ENCODE measurements around the gene ATP6V1C2. TPM values are rescaled to one million over a fixed set of nuclear protein-coding genes. Genes with fewer than 3 reads are reported as not detected.

Gene ATP6V1C2
- polyA plus RNA-seq, 2 of the 4 experiments (the other 2 are of a cell fraction) = 0.08 to 0.14 TPM

DNA sequence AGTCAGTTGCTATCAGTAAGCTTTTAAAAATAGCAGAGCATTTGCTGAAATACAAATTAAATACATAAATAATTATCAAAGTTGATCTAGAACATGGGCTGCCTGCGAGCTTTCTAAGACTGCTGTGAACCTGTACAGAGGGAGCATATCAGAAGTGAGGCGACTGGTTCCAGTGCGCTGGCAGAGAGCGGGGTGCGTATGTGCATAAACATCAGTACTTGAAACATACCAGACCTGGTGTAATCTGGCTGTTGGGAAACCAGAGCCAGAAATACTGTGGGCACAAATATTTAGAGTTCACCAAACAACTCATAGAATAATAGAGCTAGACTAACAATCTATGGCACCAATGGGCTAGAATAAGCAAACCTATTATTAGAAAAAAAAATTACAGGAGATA lies 63.8 kb downstream of the ATP6V1C2 start (continued):
- TF ChIP-seq, protein P1, sequence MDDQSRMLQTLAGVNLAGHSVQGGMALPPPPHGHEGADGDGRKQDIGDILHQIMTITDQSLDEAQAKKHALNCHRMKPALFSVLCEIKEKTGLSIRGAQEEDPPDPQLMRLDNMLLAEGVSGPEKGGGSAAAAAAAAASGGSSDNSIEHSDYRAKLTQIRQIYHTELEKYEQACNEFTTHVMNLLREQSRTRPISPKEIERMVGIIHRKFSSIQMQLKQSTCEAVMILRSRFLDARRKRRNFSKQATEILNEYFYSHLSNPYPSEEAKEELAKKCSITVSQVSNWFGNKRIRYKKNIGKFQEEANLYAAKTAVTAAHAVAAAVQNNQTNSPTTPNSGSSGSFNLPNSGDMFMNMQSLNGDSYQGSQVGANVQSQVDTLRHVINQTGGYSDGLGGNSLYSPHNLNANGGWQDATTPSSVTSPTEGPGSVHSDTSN (IDR thresholded peaks at IDR 0.05) = no peak
- TF ChIP-seq RCOR1 (IDR thresholded peaks at IDR 0.05; ENCODE audit: low read depth, low read length) (no peak), HOXA7 (CRISPR knock-in tag; IDR thresholded peaks at IDR 0.05) (no peak), NPAS2 (CRISPR knock-in tag; IDR thresholded peaks at IDR 0.05; ENCODE audit: borderline replicate concordance) (no peak), RNF2 (IDR thresholded peaks at IDR 0.05; ENCODE audit: borderline replicate concordance, low read depth) (no peak), KDM5A (IDR thresholded peaks at IDR 0.05) (no peak), CHD2 (IDR thresholded peaks at IDR 0.05; ENCODE audit: low read length, partially characterized antibody) (no peak), FOSB (CRISPR knock-in tag; IDR thresholded peaks at IDR 0.05) (no peak)

DNA sequence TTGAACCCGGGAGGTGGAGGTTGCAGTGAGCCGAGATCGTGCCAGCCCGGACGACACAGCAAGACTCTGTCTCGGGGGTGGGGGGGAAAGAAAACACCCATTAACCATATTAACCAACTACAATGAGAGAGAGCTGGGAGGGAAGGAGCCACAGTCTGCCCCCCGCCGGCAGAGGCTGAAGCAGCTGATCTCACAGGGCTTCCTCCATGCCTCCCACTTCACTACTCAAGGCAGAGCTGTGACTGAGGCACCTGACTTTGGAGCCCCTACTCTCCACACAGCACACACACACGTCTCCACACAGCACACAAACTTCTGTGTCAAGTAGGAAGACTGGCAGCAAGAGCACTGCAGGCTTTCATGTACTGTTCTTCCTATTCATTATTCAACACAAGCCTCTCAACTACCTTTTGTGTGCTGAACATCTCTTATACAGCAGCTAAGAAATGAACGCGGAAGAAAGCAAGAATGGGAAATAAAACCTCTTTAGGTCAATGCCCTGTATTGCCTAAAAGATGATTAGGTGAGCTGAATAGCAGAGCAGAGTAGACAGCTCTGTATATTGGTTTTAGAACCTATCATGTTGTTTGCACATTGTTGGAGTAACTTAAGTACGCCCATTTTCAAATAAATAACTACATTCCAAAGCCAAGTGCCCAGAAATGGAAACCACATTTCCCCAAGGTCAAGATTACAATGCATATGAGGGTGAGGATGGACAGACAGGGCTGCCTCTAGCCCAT lies 65.0 kb downstream of the ATP6V1C2 start:
- CTCF ChIA-PET = interaction anchor here (0.7 to 1.6 kb wide), 2 partner anchors 15 to 178 kb away, joined by 3 to 4 read pairs; no protein-coding TSS in a partner anchor
- WGBS (ENCODE audit: missing lambda C conversion rate) = 93% methylated on average over 12 of the region's 12 CpGs
- FAIRE-seq = no peak

DNA sequence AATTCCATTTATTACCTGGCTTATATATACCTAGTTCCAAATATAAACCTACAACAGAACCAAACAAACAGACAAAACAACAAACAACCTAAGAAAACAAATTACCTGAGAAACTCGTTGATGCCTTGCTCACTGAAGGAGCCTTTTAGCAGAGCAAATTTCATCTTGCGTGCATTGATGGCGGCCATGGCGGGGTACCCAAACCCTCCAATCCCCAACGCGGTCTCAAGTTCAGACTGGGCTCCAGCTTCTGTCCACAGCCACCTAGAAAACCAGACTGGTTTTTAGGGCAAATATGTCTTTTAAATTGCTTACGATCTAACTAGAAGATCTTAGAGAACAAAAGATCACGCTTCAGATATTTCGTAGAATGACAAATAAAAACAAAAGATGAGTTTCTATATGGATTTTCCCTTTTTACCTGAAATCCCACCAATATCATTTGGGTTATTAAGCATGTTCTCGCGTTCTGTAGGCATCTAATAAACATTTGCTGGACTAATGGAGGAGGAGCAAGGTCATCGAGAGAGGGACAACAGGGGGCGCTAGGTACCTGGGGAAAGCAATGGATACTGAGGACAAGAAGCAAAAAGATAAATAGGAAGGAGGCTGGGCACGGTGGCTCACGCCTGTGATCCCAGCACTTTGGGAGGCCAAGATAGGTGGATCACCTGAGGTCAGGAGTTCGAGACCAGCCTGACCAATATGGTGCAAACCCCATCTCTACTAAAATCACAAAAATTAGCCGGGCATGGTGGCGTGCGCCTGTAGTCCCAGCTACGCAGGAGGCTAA lies 65.9 kb downstream of the ATP6V1C2 start:
- 89% methylated on average over 20 of the region's 20 CpGs for WGBS (ENCODE audit: missing lambda C conversion rate)
- no peak overlapping the region for H3K4me2 ChIP-seq
- no peak overlapping the region for H3K4me3 ChIP-seq
- no peaks in the 10 kb centered on the region for H3K9me3 ChIP-seq
- H3K27ac ChIP-seq = no peak overlapping the region
- ATAC-seq (peak in 1 of 2 experiments; percentile 63; a peak in 3 of 6 replicates), FAIRE-seq (no peak), DNase-seq (ENCODE audit: low read depth in 1 of 2, low spot score in 1 of 2) (peak in 1 of 2 experiments; percentile 50)
- TF ChIP-seq ESRRA (IDR thresholded peaks at IDR 0.05; ENCODE audit: borderline replicate concordance, low read length) = no peak
- TF ChIP-seq ZC3H11A (IDR thresholded peaks at IDR 0.05) = no peak
- TF ChIP-seq RAD21 (conservative IDR thresholded peaks at IDR 0.05 in 1 of 2, IDR thresholded peaks at IDR 0.05 in 1 of 2) = peak in 1 of 2 experiments; percentile 43; a peak in 1 of 5 replicates
- TF ChIP-seq, protein P2, sequence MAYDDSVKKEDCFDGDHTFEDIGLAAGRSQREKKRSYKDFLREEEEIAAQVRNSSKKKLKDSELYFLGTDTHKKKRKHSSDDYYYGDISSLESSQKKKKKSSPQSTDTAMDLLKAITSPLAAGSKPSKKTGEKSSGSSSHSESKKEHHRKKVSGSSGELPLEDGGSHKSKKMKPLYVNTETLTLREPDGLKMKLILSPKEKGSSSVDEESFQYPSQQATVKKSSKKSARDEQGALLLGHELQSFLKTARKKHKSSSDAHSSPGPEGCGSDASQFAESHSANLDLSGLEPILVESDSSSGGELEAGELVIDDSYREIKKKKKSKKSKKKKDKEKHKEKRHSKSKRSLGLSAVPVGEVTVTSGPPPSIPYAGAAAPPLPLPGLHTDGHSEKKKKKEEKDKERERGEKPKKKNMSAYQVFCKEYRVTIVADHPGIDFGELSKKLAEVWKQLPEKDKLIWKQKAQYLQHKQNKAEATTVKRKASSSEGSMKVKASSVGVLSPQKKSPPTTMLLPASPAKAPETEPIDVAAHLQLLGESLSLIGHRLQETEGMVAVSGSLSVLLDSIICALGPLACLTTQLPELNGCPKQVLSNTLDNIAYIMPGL (CRISPR knock-in tag; IDR thresholded peaks at IDR 0.05; ENCODE audit: borderline replicate concordance) = no peak
- TF ChIP-seq, protein P3, sequence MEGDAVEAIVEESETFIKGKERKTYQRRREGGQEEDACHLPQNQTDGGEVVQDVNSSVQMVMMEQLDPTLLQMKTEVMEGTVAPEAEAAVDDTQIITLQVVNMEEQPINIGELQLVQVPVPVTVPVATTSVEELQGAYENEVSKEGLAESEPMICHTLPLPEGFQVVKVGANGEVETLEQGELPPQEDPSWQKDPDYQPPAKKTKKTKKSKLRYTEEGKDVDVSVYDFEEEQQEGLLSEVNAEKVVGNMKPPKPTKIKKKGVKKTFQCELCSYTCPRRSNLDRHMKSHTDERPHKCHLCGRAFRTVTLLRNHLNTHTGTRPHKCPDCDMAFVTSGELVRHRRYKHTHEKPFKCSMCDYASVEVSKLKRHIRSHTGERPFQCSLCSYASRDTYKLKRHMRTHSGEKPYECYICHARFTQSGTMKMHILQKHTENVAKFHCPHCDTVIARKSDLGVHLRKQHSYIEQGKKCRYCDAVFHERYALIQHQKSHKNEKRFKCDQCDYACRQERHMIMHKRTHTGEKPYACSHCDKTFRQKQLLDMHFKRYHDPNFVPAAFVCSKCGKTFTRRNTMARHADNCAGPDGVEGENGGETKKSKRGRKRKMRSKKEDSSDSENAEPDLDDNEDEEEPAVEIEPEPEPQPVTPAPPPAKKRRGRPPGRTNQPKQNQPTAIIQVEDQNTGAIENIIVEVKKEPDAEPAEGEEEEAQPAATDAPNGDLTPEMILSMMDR (IDR thresholded peaks at IDR 0.05) = peak; percentile 35; the same call in 2 of the 3 replicates
- TF ChIP-seq, protein P4, sequence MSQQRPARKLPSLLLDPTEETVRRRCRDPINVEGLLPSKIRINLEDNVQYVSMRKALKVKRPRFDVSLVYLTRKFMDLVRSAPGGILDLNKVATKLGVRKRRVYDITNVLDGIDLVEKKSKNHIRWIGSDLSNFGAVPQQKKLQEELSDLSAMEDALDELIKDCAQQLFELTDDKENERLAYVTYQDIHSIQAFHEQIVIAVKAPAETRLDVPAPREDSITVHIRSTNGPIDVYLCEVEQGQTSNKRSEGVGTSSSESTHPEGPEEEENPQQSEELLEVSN (IDR thresholded peaks at IDR 0.05; ENCODE audit: borderline replicate concordance, low read depth) = no peak
- ChIA-PET CTCF (interaction anchor here (1.1 to 1.8 kb wide), 2 partner anchors 45 to 337 kb away, joined by 3 to 5 read pairs; no protein-coding TSS in a partner anchor), POLR2A (no interaction called here)
- H3K4me1 ChIP-seq = peaks cover 10% of the 10 kb centered on the region; the same call in 2 of the 3 replicates

More for the DNA sequence above, 65.0 kb downstream of the ATP6V1C2 start:
- Histone ChIP-seq H3K4me2 (no peak overlapping the region), H3K4me1 (peaks cover 10% of the 10 kb centered on the region; the same call in 2 of the 3 replicates), H3K27ac (no peak overlapping the region), H3K4me3 (no peak overlapping the region), H3K9me3 (no peaks in the 10 kb centered on the region)
- ATAC-seq (no peak), DNase-seq (ENCODE audit: low read depth in 1 of 2, low spot score in 1 of 2) (no peak)
- no peak for TF ChIP-seq SREBF2 (IDR thresholded peaks at IDR 0.05)
- no peak for TF ChIP-seq RFX5 (IDR thresholded peaks at IDR 0.05)
- no peak for TF ChIP-seq EHF (CRISPR knock-in tag; IDR thresholded peaks at IDR 0.05)
- TF ChIP-seq ZC3H11A (IDR thresholded peaks at IDR 0.05) = no peak
- POLR2A ChIA-PET = interaction anchor here (0.5 kb wide), 1 partner anchor 10 kb away, joined by 3 read pairs; no protein-coding TSS in a partner anchor
